ENCODE data around the gene NCBP3. TPM values are rescaled to one million over a fixed set of nuclear protein-coding genes. Genes with fewer than 3 reads are reported as not detected.
"Not testable (repeated sequence)": the region's sequence is repeated elsewhere in the genome, so short reads cannot be mapped to it uniquely, and the experiment has no call there.

The NCBP3 gene
- total RNA-seq, 1 donor from 2014 or later, result 56.0 TPM

DNA sequence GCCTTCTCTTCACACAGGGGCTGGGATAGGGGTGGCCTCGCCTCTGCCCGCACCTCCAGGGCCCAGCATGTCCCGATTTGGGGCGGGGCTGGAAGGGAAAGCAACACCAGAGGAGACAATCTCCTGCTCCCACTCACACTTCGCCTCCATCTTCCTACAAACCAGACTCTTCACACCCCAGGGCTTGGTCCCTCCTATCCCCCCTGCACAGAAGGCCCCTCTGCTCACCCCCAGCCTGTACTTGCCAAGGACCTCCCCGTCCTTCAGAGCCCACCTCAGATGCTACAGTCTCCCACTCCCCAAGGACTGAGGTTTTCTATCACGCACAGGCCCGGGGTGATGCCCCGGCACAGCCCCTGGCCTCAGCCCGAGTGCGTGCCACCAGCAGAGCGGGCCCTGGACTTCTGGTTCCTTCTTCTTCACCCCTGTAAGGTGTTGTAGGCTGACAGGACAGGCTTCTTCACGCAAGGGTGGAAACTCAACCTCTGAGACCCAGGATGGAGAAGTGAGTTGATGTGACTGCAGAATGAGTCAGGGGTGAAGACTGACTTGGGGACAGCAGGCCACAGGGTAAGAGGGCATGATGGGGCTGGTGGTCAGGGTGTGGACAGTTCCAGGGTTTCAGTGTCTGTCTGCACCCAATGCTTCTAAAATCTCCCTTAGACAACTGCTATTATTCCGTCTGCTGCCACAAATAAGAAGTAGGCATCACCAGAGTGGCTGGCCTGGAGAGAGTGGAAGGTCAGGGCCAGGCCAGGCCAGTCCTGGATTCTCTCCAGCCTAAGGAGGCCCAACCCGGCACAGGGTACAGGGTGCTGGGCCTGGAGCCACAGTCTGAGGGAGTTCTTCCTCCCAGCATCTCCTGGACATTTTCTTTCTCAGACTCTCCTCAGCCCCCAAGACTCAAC, 47.5 kb downstream of the NCBP3 start:
- no peak for DNase-seq (ENCODE audit: low spot score)
- Mint-ChIP-seq H3K27me3 (ENCODE audit: insufficient read depth) (no peaks in the 10 kb centered on the region), H3K4me1 (ENCODE audit: low read depth) (peaks cover 29% of the 10 kb centered on the region), H3K27ac (no peak overlapping the region), H3K9me3 (no peaks in the 10 kb centered on the region), H3K4me3 (no peak overlapping the region), H3K36me3 (ENCODE audit: low read depth) (peaks cover 9% of the 10 kb centered on the region)
- intact Hi-C loops (cut with micrococcal nuclease), result no loop called here

DNA sequence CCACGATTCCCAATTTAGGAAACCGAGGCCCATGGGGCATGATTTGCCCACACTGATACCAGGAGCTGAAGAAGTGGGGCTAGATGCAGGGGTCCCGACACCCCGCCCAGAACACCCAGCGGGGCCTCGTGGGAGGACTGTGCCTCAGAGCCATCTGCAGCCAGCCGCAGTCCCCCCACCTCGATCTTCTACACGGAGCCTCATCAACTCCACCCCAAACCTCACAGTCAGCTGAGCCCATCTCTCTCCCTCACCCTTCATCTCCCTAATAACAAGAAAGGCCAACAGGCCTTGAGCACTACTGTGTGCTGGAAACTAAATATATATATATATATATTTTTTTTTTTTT, 49.2 kb downstream of the NCBP3 start:
- H3K4me3 Mint-ChIP-seq, result no peak overlapping the region
- no peaks in the 10 kb centered on the region for H3K27me3 Mint-ChIP-seq (ENCODE audit: insufficient read depth)
- no peaks in the 10 kb centered on the region for H3K9me3 Mint-ChIP-seq
- peaks cover 27% of the 10 kb centered on the region for H3K4me1 Mint-ChIP-seq (ENCODE audit: low read depth)
- H3K36me3 Mint-ChIP-seq (ENCODE audit: low read depth), result peaks cover 3% of the 10 kb centered on the region
- H3K27ac Mint-ChIP-seq, result peak overlapping the region; percentile 9
- DNase-seq (ENCODE audit: low spot score), result no peak
- intact Hi-C loops (cut with micrococcal nuclease), result loop anchor here (1.0 kb wide), 1 partner anchor 33 kb away; no protein-coding TSS in a partner anchor

DNA sequence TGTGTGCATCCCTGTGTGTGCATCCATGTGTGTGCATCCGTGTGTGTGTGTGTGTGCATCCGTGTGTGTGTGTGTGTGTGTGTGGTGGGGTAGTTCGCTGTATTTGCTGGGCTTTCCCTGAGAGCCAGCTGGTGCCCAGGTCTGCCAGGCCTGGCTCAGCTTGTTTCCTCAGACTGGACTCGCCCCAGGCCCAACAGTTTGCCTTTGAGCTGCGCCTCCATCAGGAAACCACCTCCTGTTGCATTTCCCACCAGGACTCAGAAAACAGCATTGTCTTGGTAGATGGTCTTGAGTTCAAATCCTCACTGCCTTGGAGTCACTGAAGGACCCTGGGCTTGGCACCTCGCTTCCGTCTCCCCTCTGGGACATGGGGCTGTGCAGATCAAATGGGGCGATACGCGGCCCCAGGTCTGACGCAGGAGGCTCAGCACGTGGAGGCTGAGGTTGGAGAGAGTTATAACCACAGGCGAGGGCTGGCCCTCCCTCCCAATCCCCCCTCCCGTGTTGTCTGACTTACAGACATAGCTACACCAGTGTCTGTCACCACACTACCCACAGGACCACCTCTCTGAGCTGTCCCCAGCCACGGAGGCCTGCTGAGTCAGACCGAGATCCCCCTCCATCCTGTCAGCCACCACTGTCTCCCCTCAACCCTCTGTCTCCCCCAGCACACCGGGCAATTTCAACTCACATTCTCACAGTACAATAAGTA, 49.8 kb downstream of the NCBP3 start:
- Mint-ChIP-seq H3K36me3 (ENCODE audit: low read depth) (peaks cover 3% of the 10 kb centered on the region), H3K4me3 (no peak overlapping the region), H3K27me3 (ENCODE audit: insufficient read depth) (no peaks in the 10 kb centered on the region), H3K4me1 (ENCODE audit: low read depth) (peaks cover 32% of the 10 kb centered on the region), H3K27ac (peak overlapping the region; percentile 9), H3K9me3 (no peaks in the 10 kb centered on the region)
- DNase-seq (ENCODE audit: low spot score), result peak; percentile 48
- intact Hi-C loops (cut with micrococcal nuclease), result loop anchor here (1.0 kb wide), 1 partner anchor 33 kb away; no protein-coding TSS in a partner anchor

DNA sequence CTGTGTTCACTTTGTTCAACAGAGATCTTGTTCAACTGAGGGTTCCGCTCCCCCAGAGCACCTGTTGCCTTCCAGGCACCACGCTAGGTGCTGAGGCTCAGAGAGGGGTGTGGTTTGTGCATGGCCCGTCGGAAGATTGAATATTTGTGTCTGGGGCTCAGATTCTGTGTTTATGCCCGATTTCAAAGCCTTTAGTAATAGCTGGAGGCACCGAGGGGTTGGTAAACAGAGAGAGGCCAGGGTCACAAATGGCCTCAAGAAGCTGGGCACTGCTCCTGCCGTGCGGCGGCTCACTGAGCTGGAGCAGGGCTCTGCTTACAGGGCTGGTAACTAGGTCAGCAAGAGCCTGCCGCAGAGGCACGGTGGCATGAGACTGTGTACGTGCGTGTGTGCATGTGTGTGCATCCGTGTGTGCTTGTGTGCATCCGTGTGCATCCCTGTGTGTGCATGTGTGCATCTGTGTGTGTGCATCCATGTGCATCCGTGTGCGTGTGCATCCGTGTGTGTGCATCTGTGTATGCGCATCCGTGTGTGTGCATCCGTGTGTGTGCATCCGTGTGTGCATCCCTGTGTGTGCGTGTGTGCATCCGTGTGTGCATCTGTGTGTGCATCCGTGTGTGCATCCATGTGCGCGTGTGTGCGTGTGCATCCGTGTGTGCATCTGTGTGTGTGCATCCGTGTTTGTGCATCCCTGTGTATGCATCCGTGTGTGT, 50.5 kb downstream of the NCBP3 start:
- H3K27ac Mint-ChIP-seq, result peak overlapping the region; percentile 55
- no peak for DNase-seq (ENCODE audit: low spot score)
- H3K4me1 Mint-ChIP-seq (ENCODE audit: low read depth), result peaks cover 29% of the 10 kb centered on the region
- intact Hi-C loops (cut with micrococcal nuclease), result loop anchor here (1.0 kb wide), 1 partner anchor 32 kb away; no protein-coding TSS in a partner anchor
- H3K4me3 Mint-ChIP-seq, result no peak overlapping the region
- H3K27me3 Mint-ChIP-seq (ENCODE audit: insufficient read depth), result no peaks in the 10 kb centered on the region
- H3K9me3 Mint-ChIP-seq, result no peaks in the 10 kb centered on the region
- H3K36me3 Mint-ChIP-seq (ENCODE audit: low read depth), result no peaks in the 10 kb centered on the region

DNA sequence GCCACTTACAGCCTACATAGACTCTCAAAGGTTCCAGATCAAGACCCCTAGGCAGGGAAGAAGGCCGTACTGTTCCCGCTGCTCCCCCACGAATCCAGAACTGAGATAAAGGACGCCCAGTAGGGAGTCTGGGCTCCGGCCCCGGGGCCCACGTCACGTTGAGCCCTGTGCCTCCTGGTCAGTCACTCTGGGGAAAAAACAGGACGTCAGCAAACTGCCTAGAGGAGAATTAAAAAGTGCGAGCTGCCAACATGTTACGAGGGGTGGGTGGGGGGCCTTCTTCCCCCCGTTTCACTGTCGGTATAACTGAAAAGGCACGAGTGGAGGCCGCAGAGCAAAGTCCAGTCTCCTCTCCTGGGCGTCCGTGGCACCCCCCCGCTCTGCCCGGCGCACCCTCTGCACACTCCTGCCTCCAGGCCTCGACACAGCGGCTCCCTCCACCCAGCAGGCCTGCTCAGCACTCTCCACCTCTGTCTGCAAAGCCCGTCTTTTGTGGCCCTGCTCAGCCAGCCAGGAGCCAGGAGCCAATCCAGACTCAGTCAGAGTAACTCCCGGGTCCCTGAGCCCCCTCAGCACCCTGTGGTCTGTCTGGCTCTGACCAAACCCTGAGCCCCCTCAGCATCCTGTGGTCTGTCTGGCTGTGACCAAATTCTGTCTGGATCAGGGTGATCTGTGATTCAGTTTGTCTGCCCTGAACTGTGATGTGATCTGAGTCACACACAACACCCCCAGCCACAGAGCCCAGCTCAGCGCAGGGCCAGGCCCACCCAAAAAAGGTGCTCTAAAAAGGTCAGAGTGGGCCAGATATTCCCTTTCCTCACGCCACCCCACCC, 51.3 kb downstream of the NCBP3 start:
- Mint-ChIP-seq H3K4me1 (ENCODE audit: low read depth) (peaks cover 36% of the 10 kb centered on the region), H3K4me3 (no peak overlapping the region), H3K36me3 (ENCODE audit: low read depth) (no peaks in the 10 kb centered on the region), H3K9me3 (no peaks in the 10 kb centered on the region), H3K27me3 (ENCODE audit: insufficient read depth) (no peaks in the 10 kb centered on the region), H3K27ac (peak overlapping the region; percentile 55)
- no peak for DNase-seq (ENCODE audit: low spot score)
- intact Hi-C loops (cut with micrococcal nuclease), result no loop called here

DNA sequence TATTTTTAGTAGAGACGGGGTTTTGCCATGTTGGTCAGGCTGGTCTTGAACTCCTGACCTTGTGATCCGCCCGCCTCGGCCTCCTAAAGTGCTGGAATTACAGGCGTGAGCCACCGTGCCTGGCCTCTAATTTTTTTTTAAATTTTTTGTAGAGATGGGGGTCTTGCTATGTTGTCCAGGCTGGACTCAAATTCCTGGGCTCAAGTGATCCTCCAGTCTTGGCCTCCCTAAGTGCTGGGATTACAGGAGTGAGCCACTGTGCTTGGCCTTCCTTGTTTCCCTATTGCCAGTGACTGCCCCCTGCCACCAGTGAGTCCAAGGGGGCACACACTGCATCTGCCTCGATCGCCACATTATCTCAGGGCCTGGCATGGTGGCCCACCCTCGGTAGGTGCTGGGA, 51.9 kb downstream of the NCBP3 start:
- H3K27ac Mint-ChIP-seq; H3K4me3 Mint-ChIP-seq; intact Hi-C loops (cut with micrococcal nuclease); H3K36me3 Mint-ChIP-seq (ENCODE audit: low read depth); H3K27me3 Mint-ChIP-seq (ENCODE audit: insufficient read depth); H3K9me3 Mint-ChIP-seq; DNase-seq (ENCODE audit: low spot score): not testable (repeated sequence)
- H3K4me1 Mint-ChIP-seq (ENCODE audit: low read depth), result peaks cover 42% of the 10 kb centered on the region

DNA sequence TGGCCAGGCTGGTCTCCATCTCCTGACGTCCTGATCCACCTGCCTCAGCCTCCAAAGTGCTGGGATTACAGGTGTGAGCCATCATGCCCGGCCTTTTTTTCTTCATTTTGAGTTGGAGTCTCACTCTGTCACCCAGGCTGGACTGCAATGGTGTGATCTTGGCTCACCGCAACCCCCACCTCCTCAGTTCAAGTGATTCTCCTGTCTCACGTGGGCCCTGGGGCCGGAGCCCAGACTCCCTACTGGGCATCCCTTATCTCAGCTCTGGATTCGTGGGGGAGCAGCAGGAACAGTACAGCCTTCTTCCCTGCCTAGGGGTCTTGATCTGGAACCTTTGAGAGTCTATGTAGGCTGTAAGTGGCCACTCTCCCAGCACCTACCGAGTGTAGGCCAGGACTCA, 52.8 kb downstream of the NCBP3 start:
- H3K4me3 Mint-ChIP-seq; DNase-seq (ENCODE audit: low spot score); intact Hi-C loops (cut with micrococcal nuclease); H3K27me3 Mint-ChIP-seq (ENCODE audit: insufficient read depth); H3K9me3 Mint-ChIP-seq; H3K27ac Mint-ChIP-seq; H3K36me3 Mint-ChIP-seq (ENCODE audit: low read depth): not testable (repeated sequence)
- H3K4me1 Mint-ChIP-seq (ENCODE audit: low read depth), result peaks cover 46% of the 10 kb centered on the region

DNA sequence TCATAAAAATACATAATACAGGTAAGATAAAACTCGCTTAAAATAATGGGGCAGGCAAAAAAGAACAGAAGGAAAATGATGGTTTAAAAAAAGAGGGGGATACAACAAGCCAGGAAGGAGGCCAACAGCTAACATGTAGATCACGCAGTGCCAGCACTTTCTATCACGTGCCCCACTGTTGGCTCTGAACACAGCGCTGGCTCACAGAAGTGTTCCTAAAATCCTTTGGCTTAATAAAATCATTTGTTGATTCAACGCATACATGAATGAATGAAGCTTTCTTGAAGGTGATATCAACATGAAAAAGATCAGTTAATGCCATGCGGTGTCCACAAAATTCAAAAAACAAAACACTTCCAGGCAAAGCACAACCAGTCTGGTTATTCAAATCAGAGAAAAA, 53.6 kb downstream of the NCBP3 start:
- no peak overlapping the region for H3K4me3 Mint-ChIP-seq
- no peak for DNase-seq (ENCODE audit: low spot score)
- intact Hi-C loops (cut with micrococcal nuclease), result no loop called here
- no peaks in the 10 kb centered on the region for H3K36me3 Mint-ChIP-seq (ENCODE audit: low read depth)
- H3K9me3 Mint-ChIP-seq, result no peaks in the 10 kb centered on the region
- no peaks in the 10 kb centered on the region for H3K27me3 Mint-ChIP-seq (ENCODE audit: insufficient read depth)
- H3K27ac Mint-ChIP-seq, result no peak overlapping the region
- peaks cover 51% of the 10 kb centered on the region for H3K4me1 Mint-ChIP-seq (ENCODE audit: low read depth)

DNA sequence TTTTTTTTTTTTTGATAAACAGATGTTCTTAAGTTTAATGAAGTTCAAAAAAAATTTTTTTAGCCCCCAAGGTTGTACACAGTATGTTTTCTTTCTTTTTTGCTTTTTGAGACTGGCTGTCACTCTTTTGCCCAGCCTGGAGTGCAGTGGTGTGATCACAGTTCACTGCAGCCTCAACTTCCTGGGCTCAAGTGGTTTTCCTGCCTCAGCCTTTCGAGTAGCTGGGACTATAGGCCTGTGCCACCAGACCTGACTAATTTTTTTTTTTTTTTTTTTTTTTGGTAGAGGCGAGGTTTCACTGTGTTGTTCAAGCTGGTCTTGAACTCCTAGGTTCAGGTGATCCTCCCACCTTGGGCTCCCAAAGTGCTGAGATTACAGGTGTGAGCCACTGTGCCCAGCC, 57.8 kb downstream of the NCBP3 start:
- no peak overlapping the region for H3K4me3 Mint-ChIP-seq
- no peaks in the 10 kb centered on the region for H3K36me3 Mint-ChIP-seq (ENCODE audit: low read depth)
- no peaks in the 10 kb centered on the region for H3K27me3 Mint-ChIP-seq (ENCODE audit: insufficient read depth)
- no peaks in the 10 kb centered on the region for H3K9me3 Mint-ChIP-seq
- intact Hi-C loops (cut with micrococcal nuclease), result no loop called here
- no peak overlapping the region for H3K27ac Mint-ChIP-seq
- no peak for DNase-seq (ENCODE audit: low spot score)
- H3K4me1 Mint-ChIP-seq (ENCODE audit: low read depth), result peaks cover 33% of the 10 kb centered on the region

DNA sequence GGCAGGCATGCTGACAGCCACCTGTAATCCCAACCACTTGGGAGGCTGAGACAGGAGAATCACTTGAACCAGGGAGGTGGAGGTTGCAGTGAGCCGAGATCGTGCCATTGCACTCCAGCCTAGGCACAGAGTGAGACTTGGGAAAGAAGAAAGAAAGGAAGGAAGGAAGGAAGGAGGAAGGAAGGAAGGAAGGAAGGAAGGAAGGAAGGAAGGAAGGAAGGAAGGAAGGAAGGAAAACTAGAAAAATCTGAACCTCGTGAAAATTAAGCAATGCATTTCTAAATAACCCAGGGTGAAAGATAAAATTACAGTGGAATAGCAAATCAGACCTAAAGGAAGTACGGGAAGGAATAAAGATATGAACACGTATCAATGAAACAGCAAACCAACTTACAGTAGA, 60.7 kb downstream of the NCBP3 start:
- H3K27me3 Mint-ChIP-seq (ENCODE audit: insufficient read depth); H3K9me3 Mint-ChIP-seq; DNase-seq (ENCODE audit: low spot score); intact Hi-C loops (cut with micrococcal nuclease); H3K4me3 Mint-ChIP-seq; H3K36me3 Mint-ChIP-seq (ENCODE audit: low read depth); H3K27ac Mint-ChIP-seq: not testable (repeated sequence)
- peaks cover 21% of the 10 kb centered on the region for H3K4me1 Mint-ChIP-seq (ENCODE audit: low read depth)

DNA sequence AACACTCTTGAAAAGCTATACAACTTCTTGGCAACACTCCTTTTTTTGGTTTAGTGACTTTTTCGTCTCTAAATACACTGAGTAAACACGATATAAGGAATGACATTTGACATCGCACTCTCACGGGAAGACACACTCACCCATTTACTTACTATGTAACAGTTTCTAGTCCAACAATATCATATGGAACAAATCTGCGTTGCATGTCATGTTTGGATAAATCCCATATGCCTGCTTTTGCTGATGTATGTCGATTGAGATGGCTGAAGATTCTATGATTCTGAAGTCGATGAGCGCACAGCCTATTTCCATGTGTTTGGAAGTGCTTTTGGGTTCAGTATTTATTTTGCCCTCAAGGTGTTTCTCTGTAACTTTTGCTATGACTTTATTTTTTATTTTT, 63.3 kb downstream of the NCBP3 start:
- peaks cover under 1% of the 10 kb centered on the region for H3K4me1 Mint-ChIP-seq (ENCODE audit: low read depth)

DNA sequence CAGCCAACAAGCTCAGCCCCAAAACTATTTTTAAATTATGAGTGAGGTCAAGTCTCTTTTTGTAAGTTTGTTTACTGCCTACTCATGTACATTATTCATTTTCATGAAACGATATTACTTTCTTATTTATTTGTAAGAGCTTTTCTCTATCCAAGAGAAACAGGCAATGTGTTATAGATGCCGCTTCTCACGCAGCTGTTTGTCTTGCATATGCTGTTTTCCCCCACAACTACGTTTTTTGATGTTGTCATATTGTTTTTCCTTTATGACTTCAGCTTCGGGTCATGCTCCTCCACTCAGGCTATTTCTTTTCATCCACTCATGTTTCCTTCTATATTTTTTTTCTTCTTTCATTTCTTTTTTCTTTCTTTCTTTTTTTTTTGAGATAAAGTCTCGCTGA, 65.1 kb downstream of the NCBP3 start:
- no peaks in the 10 kb centered on the region for H3K27me3 Mint-ChIP-seq (ENCODE audit: insufficient read depth)
- intact Hi-C loops (cut with micrococcal nuclease), result no loop called here
- no peaks in the 10 kb centered on the region for H3K4me1 Mint-ChIP-seq (ENCODE audit: low read depth)
- no peak for DNase-seq (ENCODE audit: low spot score)
- no peak overlapping the region for H3K27ac Mint-ChIP-seq
- no peak overlapping the region for H3K4me3 Mint-ChIP-seq
- H3K9me3 Mint-ChIP-seq, result no peaks in the 10 kb centered on the region
- H3K36me3 Mint-ChIP-seq (ENCODE audit: low read depth), result no peaks in the 10 kb centered on the region

More for the DNA sequence above, 63.3 kb downstream of the NCBP3 start:
- Mint-ChIP-seq H3K4me3 (no peak overlapping the region), H3K36me3 (ENCODE audit: low read depth) (no peaks in the 10 kb centered on the region), H3K27me3 (ENCODE audit: insufficient read depth) (no peaks in the 10 kb centered on the region), H3K9me3 (no peaks in the 10 kb centered on the region), H3K27ac (no peak overlapping the region)
- DNase-seq (ENCODE audit: low spot score), result no peak
- intact Hi-C loops (cut with micrococcal nuclease), result no loop called here

All from activated T-helper 1 cell treated with anti-CD3 and anti-CD28 coated beads, Interleukin-12 subunit alpha, Interleukin-12 subunit beta, Interleukin-2, Interleukin-4 antibody, amounts not matched to agents 30 ng/mL and 10 ng/mL and 1 ng/mL, durations not matched to agents 14 hours and 24 hours and 36 hours (primary cell).